NCI-H2107 treated with DMSO at 0.1 percent for 48 hours (cell line): Measurements from ENCODE around the gene CPSF3.
A peak's percentile ranks its signal among the peaks of the same experiment; 100 is the strongest.

Experiments
- DNase-seq: peaks from one replicate; lab custom pipeline; 2025; ENCODE audit not compliant: unreplicated experiment; lab: John Stamatoyannopoulos, UW

CPSF3 gene

DNA sequence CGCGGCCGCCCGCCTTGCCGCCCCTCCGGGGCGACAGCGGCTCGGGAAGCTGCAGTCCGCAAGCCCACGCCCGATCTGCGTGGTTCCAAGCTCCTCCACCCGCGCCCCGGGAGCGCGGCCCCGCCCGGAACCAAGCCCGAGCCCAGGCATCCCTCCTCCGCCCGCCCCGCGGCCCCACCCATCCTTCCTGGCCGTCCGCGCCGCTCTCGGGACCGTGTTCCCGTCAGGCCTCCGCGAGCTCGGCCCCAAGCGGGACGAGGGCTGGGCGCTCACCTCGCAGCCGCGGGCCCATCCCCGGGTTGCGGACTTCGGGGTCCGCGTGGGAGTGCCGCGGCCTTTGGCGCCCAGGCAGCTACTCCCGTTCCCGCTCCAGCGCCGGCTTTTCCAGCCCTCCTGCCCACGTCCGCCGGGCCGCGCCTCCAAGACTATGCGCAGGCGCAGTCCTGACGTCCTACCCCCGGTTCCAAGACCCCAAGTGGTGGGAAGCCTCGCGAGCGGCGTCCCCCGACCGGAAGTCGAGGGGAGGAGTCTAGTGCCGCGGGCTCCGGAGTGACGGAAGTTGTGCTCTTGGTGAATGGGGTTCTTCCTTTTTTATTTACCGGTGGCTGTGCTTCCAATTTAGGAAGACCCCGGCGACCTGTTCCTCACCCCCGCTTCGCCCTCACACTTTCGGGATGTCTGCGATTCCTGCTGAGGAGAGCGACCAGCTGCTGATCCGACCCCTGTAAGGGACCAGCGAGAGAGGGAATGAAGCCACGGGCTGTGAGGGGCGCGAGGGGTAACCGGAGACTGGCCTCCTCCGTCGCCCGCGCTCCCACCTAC is at the start of gene CPSF3, which contains the start of gene ITGB1BP1:
CPSF3 (plus strand) TSS at position 555 of the 822 bp plus-strand sequence; CDS start at position 675, 120 bp downstream.
ITGB1BP1 (minus strand) TSS at position 429 of the 822 bp plus-strand sequence. CDS start 4,831 bp downstream, outside the sequence.
- peak; percentile 86 for DNase-seq

DNA sequence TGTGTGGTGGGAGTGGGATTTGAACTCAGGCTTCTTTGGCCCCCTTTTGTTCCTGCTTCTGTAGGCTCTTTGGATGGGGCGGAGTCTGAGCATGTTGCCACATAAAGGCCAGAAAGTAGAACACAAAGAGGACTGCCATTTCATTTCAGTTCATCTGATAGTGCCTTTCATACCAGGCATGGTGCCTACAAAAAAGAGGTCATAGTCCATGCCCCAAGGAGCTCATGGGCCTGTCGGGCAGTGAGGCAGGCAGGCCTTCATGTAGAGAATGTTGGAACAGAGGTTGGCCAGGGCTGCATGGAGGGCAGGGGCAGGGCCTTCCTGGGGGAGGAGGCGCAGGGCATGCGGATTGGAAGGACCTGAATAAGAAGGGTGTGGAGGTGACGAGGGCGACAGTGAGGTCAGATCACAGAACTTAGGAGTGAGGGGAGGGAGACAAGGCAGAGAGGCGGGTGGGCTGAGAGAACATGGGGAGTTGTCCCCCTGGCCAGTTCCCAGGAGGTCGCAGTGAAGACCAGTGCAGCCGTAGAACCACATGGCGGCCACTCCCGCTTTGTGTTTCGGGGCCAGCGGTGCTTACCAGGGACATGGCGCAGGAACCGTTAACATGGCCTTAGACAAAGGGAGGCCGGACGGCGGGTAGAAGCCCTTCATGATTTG is 49.3 kb upstream of the CPSF3 start:
- no peak for DNase-seq

DNA sequence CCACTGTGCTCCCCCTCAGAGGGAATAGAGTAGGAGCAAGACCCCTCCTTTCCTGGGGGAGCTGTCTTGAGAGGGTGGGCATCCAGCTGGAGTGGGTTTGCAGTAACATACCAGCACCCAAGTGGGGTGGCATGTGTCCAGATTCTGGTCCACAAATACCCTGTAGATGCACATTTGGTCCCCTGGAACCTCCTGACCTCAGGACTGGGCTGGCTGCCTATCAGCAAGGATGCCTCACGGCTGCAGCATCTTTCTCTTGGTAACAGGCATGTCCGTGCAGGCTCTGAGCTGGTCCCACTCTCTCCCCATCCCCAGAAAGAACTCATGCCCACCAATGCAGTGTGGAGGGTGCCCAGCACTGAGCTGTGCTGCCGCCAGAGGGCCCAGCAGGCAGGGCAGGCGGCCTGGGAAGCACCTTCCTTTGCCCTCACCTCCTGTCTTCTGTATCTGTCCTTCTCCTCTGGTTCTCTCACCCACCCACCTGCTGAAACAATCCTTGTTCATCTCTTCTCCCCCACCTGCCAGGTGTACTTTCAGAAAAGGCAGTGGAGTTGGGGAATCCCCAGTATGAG is 47.5 kb upstream of the CPSF3 start:
- no peak for DNase-seq

DNA sequence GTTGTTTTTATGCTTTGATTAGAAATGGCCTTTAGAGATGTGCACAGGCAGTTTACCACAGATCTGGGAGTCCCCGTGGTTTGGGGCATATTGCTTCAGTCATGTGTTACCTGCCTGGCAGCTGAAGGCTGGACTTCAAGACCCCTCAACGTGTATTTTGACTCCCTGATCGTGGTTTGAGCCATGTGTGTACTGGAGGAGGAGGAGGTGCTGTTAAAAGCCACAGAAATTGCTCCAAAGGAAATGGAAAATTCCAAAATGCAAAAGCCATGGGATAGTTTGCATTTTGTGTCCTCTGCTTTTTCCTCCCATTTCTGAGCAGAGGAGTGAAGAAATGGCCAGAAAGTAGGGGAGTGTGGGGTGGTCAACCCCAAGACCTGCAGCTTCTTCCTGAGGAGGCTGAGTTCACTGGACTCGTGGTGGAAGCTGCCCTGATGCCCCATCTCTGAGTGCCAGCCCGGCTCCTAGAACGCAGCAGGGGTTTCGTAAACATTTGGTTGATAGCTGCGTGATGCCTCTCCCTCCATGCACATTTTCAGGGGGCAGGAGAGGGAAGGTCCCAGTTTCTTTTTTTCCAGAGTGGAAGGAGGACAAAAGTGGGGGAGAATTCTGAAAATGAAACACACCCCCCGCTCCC is 45.9 kb upstream of the CPSF3 start:
- no peak for DNase-seq

DNA sequence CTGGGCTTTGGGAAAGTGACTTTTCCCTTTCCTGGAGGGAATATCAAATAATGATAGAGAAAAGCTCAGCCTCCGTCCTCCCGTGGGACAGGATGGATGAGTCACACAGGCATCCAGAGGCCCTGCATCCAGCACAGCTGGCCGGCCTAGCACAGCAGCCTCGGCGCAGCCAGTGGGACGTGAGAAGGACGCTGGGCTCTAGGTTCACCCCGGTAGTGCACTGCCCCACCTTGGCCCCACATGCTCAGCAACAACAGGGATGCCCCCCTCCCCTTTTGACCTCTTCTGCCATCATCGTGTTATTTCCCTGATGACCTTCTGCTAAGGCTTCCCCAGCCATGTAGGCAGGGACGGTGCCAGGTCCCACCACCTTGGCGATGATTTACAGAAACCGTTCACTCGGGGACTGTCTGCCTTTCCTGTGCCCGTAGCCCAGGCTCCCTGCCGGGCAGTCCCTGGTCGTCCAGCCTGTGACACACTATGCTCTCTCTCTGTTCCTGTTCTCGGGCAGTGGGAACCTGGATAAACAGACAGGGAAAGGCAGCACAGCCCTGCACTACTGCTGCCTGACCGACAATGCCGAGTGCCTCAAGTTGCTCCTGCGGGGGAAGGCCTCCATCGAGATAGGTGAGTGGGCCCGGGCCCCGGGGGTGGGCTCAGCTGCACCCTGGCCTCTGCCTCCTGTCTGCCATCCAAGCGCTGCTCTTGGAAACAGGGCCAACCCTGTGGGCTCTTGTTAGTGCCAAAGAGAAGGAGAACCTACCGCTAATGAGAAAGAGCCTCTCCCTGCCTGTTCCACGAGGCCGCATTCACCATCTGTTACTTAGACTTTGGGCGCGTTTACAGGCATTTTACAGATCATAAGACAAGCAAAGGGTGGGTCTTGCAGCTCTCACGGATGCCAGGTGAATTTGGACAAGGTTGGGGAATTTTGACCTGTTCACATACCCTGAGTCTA is 44.7 kb upstream of the CPSF3 start:
- DNase-seq = no peak

DNA sequence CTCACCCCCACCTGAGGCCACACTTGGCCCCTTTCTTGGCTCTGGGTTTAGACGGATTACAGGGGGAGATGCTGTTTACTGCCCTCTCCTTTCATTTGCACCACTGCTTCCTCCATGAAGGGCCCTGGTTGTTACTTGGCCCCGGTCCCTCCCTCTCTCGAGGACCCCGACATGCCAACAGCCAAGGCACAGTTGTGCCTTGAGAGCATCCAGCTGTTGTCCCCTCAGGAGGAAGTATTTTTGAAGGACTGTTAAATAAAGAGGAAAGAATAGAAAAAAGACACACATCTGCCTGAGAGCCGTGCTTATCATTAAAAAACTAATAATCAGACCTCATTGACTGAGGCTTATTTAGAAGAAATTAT is 44.1 kb upstream of the CPSF3 start:
- DNase-seq = no peak

DNA sequence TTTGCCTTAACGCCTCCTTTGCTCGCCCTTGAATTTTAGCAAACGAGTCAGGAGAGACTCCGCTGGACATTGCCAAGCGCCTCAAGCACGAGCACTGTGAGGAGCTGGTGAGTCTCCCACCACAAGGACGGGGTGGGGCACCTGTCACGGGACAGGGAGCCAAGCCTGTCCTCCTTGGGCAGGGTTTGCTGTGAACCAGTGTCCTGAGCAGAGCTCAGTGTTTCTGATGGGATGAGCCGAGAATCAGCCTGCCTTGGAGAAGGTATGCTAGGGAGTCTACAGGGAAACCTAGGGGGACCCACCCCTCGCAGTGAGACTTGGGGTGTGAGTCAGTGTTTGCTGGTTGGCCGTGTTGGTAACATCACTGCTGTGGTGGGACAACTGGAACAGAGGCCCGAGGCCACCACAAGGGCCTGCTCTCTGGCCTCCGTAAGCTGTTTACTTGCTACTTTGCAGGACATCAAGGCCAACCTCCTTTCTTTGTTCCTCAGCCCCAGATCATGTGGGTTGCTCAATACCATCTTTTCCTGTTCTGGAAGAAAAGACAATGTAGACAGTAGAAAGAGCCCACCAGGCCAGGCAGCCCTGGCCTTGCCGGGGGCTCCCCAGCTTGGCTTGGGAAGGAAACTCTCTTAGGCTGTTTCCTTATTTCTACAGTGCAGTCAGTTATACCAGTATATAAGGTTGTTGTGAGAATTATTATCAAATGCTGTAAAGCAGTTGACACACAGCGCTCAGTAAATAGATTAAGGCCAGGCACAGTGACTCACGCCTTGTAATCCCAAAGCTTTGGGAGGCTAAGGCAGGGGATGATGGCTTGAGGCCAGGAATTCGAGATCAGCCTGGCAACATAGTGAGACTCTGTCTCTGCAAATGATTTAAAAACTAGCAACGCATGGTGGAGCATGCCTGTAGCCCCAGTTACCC is 42.5 kb upstream of the CPSF3 start:
- DNase-seq = no peak

DNA sequence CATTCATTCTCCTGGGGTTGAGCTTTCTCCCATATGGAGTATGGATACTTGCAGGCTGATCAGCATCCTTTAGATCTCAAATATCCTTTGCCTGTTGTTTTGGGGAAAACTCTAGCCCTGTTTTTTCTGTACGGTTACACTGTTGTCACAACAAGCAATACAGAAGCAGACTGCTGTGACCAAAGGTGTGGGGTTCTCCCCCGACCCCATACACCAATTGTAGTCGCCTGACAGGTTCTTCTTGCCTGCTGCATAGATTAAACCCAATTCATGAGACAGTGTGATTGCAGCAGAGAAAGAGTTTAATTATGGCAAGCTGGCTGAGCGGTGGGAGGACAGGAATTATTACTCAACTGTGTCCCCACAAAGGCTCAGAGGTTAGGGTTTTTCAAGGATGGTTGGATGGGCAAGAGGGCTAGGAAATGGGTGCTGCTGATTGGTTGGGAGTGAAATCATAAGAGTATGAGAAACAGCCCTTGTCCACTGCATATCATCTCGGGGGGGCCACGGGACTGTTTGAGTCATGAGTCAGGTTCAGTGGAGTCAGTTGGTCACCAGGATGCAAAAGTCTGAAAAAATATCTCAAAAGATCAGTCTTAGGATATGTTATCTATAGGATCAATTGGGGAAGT is 40.7 kb upstream of the CPSF3 start:
- DNase-seq = no peak

DNA sequence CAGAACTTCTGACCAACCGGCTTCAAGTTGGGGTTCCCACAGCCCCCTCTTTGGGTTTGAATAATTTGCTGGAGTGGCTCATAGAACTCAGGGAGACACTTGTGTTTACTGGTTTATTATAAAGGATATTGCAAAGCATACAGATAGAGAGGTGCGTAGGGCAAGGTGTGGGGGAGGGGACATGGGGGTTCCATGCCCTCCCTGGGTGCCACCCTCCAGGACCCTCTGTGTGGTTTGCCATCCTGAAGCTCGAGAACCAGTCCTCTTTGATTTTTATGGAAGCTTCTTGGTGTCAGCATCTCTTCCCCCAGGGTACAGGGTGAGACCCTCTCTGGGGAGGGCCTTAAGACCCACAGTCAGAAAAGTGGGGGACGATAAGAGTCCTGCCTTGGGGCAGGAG is 38.9 kb upstream of the CPSF3 start:
- DNase-seq = no peak

DNA sequence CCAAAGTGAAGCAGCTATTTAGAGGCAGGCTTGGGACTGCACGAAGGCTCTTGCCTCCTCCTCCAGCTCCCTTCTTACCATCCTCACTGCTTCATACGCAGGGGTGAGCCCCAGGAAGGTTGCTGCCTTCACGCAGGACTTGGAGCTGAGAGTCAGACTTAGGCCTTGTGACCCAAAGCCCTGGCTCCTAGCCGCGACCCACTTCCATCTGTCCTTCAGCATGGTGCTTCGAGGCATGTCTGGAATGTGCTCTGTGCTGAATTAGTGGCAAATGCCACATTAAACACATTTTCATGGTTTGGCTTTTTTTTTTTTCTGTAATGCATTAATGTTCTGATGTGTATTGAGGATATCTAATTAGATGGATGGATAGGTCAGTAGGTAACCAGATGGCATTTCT is 37.6 kb upstream of the CPSF3 start:
- no peak for DNase-seq

DNA sequence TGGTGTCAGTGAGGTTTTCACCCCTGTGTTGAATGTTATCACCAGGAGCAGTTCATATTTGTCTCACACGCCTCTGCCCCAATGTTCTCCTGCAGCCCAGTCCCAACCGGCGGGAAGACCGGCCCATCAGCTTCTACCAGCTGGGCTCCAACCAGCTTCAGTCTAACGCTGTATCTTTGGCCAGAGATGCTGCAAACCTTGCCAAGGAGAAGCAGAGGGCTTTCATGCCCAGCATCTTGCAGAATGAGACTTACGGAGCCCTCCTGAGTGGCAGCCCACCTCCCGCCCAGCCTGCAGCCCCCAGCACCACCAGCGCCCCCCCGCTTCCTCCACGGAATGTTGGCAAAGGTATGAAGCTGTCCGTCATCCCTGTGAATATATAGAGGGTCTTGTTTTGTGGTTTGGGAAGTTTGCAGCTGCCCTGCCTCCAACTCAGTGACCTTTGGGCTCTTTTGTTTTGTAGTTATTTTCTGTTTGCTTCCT is 35.2 kb upstream of the CPSF3 start:
- DNase-seq = no peak

DNA sequence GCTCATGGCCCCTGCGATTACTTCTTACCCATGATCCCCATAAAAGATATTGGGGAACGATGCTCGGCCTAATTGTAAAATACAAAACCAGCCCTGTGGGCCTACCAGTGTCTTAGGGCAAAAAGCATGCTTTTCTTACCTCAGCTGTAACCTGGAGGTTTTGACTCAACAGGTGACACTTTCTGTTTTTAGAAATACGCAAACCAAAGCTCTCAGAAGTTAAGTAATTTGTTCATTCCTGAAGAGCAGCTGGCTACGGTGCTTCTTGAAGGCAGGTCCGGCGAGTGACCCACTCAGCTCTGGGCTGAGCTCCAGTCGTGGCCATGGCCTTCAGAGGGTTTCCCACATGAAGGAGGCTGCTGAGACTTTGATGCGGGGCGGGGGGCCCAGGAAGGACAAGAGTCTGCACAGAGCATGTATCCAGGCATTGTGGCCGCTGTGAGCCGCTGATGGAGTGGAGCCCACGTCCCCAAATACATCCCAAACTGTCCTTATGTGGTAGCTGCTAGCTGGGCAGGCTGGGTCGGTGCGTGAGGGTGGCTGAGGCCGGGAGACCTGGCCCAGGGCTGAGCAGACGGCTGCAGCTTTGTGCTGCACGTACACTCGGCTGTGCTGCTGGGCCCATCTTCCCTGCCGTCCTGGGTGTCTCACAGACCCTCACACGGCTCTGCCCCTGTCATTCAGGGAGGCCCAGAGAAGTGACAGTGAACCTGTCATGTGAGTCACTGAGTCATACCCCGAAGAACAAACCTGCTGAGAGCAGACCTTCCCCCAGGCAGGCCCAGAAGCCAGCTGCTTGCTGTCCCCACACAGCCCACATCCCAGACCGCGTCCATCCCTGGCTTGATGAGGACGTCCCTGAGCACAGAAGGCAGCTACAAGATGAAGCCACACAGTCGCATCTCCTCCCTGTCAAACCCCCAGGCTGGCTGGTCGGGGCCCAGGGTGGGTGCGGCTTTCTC is 34.2 kb upstream of the CPSF3 start:
- no peak for DNase-seq

DNA sequence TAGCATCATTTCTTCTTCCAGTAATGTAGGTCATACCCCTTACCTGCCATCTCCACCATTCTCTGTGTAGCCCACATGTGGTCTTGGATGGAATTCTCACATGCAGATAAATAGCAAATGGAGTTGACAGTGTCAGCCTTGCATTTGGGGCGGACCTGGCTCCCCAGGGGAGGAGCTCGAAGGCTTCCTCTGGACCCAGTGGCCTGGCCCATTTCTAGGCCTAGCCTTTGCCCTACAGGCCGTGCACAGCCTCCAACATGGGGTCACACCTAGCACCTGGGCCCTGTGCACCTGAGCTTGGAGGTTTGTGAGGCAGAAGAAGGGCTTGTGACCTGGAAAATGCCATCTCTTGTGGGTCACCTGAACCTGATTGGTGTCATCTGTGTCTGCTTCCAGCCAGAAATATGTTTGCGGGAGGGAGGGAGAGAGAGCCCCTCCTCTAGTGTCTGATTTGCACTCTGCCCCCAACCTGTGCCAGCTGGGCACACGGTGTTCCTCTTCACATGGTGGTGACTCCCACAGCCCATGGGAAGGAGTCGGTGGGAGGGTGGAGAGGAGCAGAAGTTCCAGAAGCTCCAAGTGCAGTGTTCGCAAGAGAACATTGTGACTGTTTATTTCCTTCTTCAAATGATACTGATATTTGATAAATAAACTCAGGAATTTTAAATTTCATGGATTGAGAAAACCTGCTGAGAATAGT is 33.2 kb upstream of the CPSF3 start:
- DNase-seq = no peak

DNA sequence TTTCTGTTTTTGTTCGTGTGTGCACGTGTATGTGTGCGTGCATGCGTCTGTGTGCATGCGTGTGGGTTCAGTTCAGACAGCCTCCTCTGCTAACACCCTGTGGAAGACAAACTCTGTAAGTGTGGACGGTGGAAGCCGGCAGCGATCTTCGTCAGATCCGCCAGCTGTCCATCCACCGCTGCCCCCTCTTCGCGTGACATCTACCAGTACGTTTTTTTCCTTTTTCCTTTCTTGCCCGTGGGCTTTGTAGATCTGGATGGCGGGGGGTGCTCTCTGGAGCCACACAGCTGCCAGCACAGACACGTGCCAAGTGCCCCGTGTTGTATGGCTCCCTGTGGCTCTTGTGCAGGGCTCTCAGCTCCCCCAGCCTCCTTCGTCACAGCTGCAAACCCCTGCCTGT is 32.5 kb upstream of the CPSF3 start:
- no peak for DNase-seq

DNA sequence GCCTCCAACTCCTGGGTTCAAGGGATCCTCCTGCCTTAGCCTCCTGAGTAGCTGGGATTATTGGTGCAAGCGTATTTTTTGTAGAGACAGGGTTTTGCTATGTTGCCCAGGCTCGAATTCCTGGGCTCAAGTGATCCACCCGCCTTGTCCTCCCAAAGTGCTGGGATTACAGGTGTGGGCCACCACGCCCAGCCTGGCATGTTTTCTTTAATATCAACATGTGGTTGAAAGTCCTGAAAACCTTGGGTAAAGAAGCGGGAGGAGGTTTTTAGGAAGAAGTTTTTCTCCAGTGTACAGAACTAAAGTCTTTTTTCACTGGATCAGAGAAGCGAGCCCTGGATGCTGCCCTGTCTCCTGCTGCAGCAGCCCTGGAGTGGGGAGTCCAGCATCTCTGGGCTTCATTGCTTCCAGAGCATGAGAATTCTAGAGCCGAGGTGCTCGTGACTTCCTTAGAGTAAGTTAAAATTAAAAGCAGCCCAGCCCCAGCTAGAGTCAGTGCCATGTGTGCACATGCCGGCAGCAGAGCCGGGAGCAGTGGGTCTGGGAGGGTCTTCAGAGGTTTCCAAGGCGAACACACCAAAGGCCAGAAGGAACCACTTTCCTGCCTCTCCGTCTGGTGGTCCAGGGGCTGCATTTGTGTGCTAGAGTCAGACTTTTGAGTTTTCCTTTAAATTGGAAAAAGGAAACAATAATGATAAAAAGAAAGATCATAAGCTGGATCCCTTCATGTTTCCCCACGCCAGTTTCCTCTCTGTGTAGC is 31.3 kb upstream of the CPSF3 start:
- DNase-seq = no peak
